OCI-M1 (cell line): ENCODE data around the gene DCTD.

Source experiments
- DNase-seq: peaks from one replicate; lab custom pipeline; 2025; lab: John Stamatoyannopoulos, UW

DCTD gene

DNA sequence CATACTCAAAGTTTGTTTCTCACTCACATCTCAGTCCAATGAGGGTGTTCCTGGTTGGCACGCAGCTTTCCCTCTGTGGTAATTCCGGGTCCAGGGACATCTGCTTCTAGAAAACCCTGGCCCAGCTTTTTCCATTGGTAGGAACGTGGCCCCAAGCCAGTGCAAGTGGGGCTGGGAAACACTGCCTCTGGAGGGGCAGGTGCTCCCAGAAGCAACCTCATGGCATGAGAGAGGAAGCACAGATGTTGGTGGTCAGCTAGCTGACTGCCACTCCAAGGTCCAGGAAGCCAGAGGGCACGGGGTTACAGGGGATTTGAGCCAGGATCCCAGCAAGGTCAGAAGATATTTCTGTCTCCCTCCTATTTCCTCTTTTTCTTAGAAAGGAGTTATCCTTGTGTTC, 47.5 kb downstream of the DCTD start:
- DNase-seq = no peak

DNA sequence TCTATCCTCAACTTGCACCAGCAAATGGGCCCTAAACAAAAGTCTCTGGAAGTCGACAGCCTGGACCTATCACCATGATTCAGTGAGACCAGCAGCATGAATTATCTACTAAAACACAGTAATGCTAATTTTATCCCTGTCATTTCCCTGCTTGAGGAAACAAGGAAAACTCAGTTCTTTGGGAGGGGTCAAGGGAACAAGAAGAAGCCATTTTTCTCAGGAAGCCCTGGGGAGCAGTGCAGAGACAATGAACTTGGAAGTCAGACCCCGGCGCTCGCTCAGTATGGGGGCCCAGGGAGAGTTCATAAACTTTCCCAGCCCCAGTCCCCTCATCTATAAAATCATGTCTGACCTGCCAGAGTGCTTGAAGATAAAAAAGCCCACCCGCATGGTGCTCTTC, 50.4 kb downstream of the DCTD start:
- no peak for DNase-seq

- DNase-seq = no peak
Measured at GRCh38 chr4:182863501-182863900, 53.7 kb downstream of the DCTD start.

- DNase-seq = no peak
Measured at GRCh38 chr4:182862921-182863320, 54.3 kb downstream of the DCTD start.

- no peak for DNase-seq
Measured at GRCh38 chr4:182862141-182862875, 54.9 kb downstream of the DCTD start.

DNA sequence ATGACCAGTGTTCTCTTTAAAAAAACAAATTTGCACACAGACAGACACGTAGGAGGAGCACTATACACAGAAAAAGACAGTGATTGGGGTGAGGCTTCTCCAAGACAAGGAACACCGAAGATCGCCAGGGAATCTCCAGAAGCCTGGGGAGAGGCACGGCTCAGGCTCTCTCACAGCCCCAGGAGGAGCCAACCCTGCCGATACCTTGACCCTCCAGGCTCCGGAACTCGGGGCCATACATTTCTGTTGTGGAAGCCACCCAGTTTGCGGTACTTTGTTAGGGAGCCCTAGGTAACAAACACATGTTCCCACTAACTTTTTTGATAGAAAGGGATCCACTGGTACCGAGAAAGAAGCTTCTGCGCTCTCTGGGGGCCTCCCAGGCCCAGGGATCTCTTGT, 55.8 kb downstream of the DCTD start:
- DNase-seq = no peak

GRCh38 chr4:182859730-182860129, 57.5 kb downstream of the DCTD start:
- DNase-seq = no peak

- no peak for DNase-seq
Measured at GRCh38 chr4:182858711-182859110, 58.5 kb downstream of the DCTD start.

DNA sequence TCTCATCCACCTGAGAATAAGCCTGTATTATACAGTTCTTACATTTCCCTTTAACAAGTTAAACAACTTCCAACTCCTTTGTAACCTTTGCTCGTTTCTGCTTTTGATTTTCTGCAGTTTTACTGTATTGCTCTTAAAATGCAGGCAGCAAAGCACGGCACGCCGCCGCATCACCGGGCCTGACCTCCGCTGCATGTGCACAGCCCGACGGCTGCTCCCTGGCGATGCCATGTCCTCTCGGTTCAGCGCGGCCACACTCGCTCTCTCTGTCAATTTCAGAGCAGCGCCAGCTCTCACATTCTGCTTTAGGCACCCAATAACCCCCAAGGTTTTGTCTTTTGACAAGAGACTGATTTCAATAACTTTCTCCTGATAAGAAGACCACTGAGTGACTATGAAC, 60.3 kb downstream of the DCTD start:
- DNase-seq = no peak

- DNase-seq = no peak
Measured at GRCh38 chr4:182855877-182856276, 61.3 kb downstream of the DCTD start.

DNA sequence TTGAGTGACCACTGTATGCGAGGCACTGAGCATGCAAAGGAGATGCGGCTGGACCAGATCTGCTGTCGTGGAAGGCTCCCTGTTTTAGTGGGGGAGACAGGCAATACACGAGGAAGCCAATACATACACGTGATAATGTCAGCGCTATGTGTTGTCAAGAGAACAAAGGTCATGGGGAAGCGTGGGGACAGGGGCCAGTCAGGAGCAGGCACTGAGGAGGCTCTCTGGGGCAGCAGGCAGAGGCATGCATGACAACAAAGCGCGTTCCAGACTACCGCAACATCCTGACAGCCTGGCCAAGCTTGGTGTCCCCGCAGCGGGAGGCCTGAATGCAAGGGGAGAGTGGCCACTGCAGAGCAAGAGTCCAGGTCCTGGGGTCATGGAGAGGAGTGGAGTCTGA, 61.9 kb downstream of the DCTD start:
- no peak for DNase-seq

DNA sequence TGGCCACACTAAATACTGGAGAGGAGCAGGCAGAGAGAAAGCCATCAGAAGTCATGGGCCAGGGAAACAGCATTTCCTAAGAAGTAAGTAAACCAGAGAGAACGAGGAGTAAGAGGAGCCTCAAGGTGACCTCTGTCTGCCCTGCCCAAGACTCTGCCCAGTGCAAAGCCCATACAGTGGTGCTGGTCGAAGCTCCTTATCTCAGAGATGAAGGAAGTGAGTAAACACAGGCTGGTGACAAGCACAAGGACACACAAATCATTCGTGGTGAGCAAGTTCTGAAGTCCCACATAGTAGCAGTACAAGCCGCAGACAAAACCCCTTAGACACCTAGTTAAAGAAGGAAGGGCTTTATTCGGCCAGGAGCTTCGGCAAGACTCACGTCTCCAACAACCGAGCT, 62.7 kb downstream of the DCTD start:
- no peak for DNase-seq

DNA sequence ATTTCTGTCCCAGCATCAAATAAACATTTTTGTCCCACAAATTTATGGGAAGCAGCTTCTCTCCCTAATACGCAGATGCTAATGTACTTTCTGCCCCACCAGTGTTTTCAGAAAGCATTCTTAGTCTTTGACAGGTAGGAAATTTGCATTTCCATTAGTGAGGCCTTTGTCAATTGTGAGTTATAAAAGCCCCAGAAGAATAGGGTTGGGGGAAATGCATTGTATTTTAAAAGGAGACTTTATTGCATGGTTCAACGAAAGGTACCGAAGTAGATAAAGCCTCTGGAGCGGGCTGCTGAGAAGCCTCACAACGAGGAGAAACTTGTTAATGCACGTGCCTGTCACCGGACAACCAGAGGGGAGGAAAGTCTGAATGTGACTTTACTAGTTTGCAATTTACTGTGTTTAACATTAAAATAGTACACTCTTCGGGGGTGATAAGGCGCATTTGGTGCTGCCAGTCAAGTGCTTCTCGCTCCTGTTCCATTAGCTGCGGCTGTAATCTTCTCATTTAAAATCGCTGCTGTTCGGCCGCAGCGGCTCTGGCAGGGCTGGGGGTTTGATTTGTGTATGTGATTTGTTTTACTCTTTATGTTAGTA, 63.4 kb downstream of the DCTD start:
- DNase-seq = no peak

DNA sequence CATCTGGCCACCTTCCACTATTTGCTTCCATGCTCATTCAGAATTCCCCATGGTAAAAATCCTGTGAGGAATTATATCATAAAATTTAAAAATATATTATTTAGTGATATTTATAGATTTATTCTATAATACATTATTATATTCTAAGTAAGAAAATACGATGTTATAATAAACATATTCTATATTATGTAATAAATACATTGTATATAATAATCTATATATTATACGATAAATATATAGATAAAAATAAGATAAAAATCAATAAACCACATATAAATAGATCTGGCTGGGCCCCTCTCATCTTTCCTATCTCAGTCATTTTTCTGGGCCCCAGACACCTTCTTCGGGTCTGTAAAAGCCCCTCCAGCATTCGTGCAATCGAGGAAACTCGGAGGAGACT, 68.5 kb downstream of the DCTD start:
- no peak for DNase-seq

GRCh38 chr4:182847576-182848450, 69.4 kb downstream of the DCTD start:
- DNase-seq = no peak

GRCh38 chr4:182846036-182846435, 71.2 kb downstream of the DCTD start:
- DNase-seq = no peak

GRCh38 chr4:182845618-182846017, 71.6 kb downstream of the DCTD start:
- no peak for DNase-seq

DNA sequence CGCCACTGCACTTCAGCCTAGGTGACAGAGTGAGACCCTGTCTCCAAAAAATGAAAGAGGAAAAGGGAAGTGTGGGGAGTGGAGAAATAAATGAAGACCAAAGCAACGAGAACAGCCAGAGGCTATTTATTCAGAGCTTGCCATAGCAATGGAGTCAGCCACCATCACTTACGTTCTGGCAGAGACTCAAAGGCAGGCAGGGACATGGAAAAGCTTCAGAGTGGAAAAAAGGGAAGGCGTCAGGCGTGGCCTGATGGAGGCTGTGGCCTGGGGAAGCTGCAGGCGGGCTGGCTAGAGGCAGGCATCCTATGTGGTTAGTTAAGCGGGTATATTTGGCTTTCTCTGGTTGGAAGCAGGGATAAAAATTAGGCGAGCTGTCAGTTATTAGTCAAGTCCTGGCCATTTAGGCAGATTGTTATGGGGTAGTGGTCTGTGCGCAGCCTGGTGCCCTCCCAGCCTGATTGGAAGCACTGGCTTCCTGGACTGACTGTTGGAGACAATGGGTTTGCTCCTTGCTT, 73.3 kb downstream of the DCTD start:
- no peak for DNase-seq

- DNase-seq = no peak
Measured at GRCh38 chr4:182842759-182843390, 74.3 kb downstream of the DCTD start.

DNA sequence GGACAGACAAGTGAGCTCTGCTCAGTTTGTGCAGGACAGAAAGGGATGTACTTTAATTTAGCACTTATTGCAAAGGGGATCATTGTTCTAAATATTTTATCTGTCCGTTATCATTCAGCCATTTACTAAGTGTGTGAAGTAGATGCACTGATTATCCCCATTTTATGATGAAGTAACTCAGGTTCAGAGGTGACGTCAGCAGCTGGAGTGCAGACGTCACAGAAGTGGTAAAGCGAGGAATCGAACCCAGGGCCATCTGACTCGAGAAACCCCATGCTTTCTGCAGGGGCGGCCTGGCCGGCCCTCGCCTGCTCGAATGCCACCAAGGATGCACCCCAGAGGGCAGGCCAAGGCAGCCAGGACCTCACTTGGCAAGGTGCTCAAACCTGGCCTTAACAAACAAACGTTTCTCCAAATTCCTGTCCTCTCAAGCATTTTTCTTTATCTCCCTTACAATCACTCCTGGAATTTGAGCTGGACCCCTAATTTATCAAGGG, 75.0 kb downstream of the DCTD start:
- no peak for DNase-seq

DNA sequence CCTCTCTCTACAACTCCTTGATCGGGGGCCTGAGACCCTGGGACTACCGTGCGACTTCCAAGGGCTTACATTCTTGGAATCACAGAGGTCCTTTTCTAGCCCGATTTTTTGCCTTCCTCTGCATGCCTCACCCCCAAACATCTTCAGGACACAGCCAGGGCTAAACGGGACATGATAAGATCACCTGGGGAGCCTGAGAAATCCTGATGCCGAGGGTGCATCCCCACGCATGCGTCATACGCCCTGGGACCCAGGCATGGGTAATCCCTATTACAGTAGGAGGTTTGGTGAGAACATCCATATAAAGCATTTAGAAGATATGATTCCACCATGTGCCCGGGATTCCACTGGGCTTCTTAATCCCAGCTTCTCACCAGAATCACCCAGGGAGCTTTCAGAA, 77.1 kb downstream of the DCTD start:
- DNase-seq = no peak
